ENCODE measurements around the gene PSME1. TPM values are rescaled to one million over a fixed set of nuclear protein-coding genes. Genes with fewer than 3 reads are reported as not detected.

Gene PSME1
- total RNA-seq, 1 experiment from 2014 or later = 160 TPM

DNA sequence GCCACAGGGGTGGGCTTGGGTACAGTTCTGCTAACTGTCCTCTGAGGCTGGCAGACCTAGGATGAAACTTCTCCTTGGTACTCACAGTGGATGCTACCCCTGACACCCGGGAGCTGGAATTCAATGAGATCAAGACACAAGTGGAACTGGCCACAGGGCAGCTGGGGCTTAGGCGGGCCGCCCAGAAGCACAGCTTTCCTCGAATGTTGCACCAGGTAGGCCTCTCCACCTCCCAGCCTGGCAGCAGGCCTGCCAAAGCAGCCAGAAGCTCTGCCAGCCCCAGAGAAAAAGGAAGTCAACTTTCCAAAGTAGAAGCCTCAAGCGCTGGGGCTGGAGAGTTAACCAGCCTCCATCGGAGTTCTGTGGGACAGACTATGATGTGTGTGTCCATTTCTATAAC, 18.8 kb upstream of the PSME1 start:
- BruUV-seq (replicated peaks) = no TSS peak
- no peak for DNase-seq (ENCODE audit: low spot score)
- ChIA-PET CTCF (no interaction called here), POLR2A (ENCODE audit: low non-redundant PET) (no interaction called here)
- Histone ChIP-seq H3K27me3 (replicated peaks; ENCODE audit: insufficient read depth, low read depth, low read length, poor library complexity) (no peaks in the 10 kb centered on the region), H3K4me1 (ENCODE audit: insufficient read depth, low read length, poor library complexity, severe bottlenecking) (peaks cover 14% of the 10 kb centered on the region), H3K36me3 (ENCODE audit: insufficient read depth, low read length, poor library complexity, severe bottlenecking) (peaks cover 32% of the 10 kb centered on the region), H3K4me3 (ENCODE audit: low read depth, low read length, poor library complexity, severe bottlenecking) (no peak overlapping the region), H3K27ac (ENCODE audit: low read depth, low read length, poor library complexity, severe bottlenecking) (no peak overlapping the region), H3K9me3 (ENCODE audit: low read depth, low read length, poor library complexity, severe bottlenecking) (no peaks in the 10 kb centered on the region)
- TF ChIP-seq, protein P1, sequence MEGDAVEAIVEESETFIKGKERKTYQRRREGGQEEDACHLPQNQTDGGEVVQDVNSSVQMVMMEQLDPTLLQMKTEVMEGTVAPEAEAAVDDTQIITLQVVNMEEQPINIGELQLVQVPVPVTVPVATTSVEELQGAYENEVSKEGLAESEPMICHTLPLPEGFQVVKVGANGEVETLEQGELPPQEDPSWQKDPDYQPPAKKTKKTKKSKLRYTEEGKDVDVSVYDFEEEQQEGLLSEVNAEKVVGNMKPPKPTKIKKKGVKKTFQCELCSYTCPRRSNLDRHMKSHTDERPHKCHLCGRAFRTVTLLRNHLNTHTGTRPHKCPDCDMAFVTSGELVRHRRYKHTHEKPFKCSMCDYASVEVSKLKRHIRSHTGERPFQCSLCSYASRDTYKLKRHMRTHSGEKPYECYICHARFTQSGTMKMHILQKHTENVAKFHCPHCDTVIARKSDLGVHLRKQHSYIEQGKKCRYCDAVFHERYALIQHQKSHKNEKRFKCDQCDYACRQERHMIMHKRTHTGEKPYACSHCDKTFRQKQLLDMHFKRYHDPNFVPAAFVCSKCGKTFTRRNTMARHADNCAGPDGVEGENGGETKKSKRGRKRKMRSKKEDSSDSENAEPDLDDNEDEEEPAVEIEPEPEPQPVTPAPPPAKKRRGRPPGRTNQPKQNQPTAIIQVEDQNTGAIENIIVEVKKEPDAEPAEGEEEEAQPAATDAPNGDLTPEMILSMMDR (conservative IDR thresholded peaks at IDR 0.05; ENCODE audit: low read depth, low read length) = no peak
- TF ChIP-seq EZH2 (IDR thresholded peaks at IDR 0.05; ENCODE audit: borderline replicate concordance, low read depth, low read length, poor library complexity, severe bottlenecking) = no peak
- intact Hi-C loops (cut with micrococcal nuclease; ENCODE audit: unreplicated experiment) = no loop called here

DNA sequence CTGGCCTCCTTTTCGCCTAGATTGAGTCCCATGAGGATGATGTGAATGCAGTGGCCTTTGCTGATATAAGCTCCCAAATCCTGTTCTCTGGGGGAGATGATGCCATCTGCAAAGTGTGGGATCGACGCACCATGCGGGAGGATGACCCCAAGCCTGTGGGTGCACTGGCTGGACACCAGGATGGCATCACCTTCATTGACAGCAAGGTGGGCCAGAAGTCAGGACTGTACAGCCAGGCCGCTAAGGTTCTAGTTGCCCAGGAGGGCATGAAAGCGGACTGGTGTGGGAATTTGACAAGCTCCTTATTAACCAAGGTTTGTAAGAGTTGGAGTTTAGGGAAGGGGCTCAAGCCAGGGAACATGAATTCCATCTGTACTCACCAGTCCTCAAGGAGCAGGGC, 16.3 kb upstream of the PSME1 start:
- Histone ChIP-seq H3K27ac (ENCODE audit: low read depth, low read length, poor library complexity, severe bottlenecking) (no peak overlapping the region), H3K36me3 (ENCODE audit: insufficient read depth, low read length, poor library complexity, severe bottlenecking) (peaks cover 32% of the 10 kb centered on the region), H3K9me3 (ENCODE audit: low read depth, low read length, poor library complexity, severe bottlenecking) (no peaks in the 10 kb centered on the region), H3K4me3 (ENCODE audit: low read depth, low read length, poor library complexity, severe bottlenecking) (no peak overlapping the region), H3K27me3 (replicated peaks; ENCODE audit: insufficient read depth, low read depth, low read length, poor library complexity) (no peaks in the 10 kb centered on the region), H3K4me1 (ENCODE audit: insufficient read depth, low read length, poor library complexity, severe bottlenecking) (peaks cover 8% of the 10 kb centered on the region)
- no peak for DNase-seq (ENCODE audit: low spot score)
- TF ChIP-seq, protein P1 (conservative IDR thresholded peaks at IDR 0.05; ENCODE audit: low read depth, low read length) = no peak
- no peak for TF ChIP-seq EZH2 (IDR thresholded peaks at IDR 0.05; ENCODE audit: borderline replicate concordance, low read depth, low read length, poor library complexity, severe bottlenecking)
- BruUV-seq (replicated peaks) = no TSS peak
- intact Hi-C loops (cut with micrococcal nuclease; ENCODE audit: unreplicated experiment) = no loop called here
- POLR2A ChIA-PET (ENCODE audit: low non-redundant PET) = no interaction called here
- CTCF ChIA-PET = no interaction called here

DNA sequence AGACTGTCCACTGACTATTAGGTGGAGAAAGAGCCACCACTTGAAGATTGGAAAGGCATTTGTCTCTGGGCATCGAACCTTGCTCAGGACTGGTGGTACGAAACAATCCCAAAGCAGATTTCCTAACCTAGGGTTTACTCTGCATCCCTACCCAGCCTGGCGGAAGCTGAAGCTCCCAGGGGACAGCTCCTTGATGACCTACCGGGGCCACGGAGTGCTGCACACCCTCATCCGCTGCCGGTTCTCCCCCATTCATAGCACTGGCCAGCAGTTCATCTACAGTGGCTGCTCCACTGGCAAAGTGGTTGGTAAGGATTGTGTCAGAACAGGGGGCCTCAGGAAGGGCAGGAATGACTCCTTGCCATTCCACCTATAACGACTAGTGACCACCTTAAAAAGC, 14.8 kb upstream of the PSME1 start:
- intact Hi-C loops (cut with micrococcal nuclease; ENCODE audit: unreplicated experiment) = no loop called here
- Histone ChIP-seq H3K27ac (ENCODE audit: low read depth, low read length, poor library complexity, severe bottlenecking) (no peak overlapping the region), H3K9me3 (ENCODE audit: low read depth, low read length, poor library complexity, severe bottlenecking) (no peaks in the 10 kb centered on the region), H3K36me3 (ENCODE audit: insufficient read depth, low read length, poor library complexity, severe bottlenecking) (peaks cover 32% of the 10 kb centered on the region), H3K27me3 (replicated peaks; ENCODE audit: insufficient read depth, low read depth, low read length, poor library complexity) (no peaks in the 10 kb centered on the region), H3K4me1 (ENCODE audit: insufficient read depth, low read length, poor library complexity, severe bottlenecking) (peaks cover under 1% of the 10 kb centered on the region), H3K4me3 (ENCODE audit: low read depth, low read length, poor library complexity, severe bottlenecking) (no peak overlapping the region)
- ChIA-PET CTCF (no interaction called here), POLR2A (ENCODE audit: low non-redundant PET) (no interaction called here)
- no peak for DNase-seq (ENCODE audit: low spot score)
- TF ChIP-seq EZH2 (IDR thresholded peaks at IDR 0.05; ENCODE audit: borderline replicate concordance, low read depth, low read length, poor library complexity, severe bottlenecking) = no peak
- TF ChIP-seq, protein P1 (conservative IDR thresholded peaks at IDR 0.05; ENCODE audit: low read depth, low read length) = no peak
- BruUV-seq (replicated peaks) = no TSS peak

Measured in A673 (cell line).